GM19397 (cell line): Measurements from ENCODE around the gene CACNA1C.

Experiments used
- ATAC-seq: cut with Tn5 transposase; IDR thresholded peaks from one replicate; pipeline ENCODE4 v1.9.1; 2021; ENCODE audit warnings: mild to moderate bottlenecking, moderate library complexity; ENCODE audit not compliant: unreplicated experiment

CACNA1C gene

GRCh38 chr12:2167231-2167630 lies 114.4 kb downstream of the CACNA1C start:
- ATAC-seq, result no peak

GRCh38 chr12:2168808-2169207 lies 116.0 kb downstream of the CACNA1C start:
- ATAC-seq, result no peak

- ATAC-seq, result no peak
Observed at GRCh38 chr12:2169489-2169888, 116.7 kb downstream of the CACNA1C start.

GRCh38 chr12:2169940-2170339 lies 117.2 kb downstream of the CACNA1C start:
- ATAC-seq, result no peak

- no peak for ATAC-seq
Observed at GRCh38 chr12:2170376-2170775, 117.6 kb downstream of the CACNA1C start.

GRCh38 chr12:2171672-2172426 lies 119.1 kb downstream of the CACNA1C start:
- no peak for ATAC-seq

- no peak for ATAC-seq
Observed at GRCh38 chr12:2172491-2173214, 119.9 kb downstream of the CACNA1C start.

- no peak for ATAC-seq
Observed at GRCh38 chr12:2173971-2174370, 121.2 kb downstream of the CACNA1C start.

GRCh38 chr12:2177003-2177402 lies 124.2 kb downstream of the CACNA1C start:
- ATAC-seq, result no peak

GRCh38 chr12:2177751-2178150 lies 125.0 kb downstream of the CACNA1C start:
- ATAC-seq, result no peak

GRCh38 chr12:2179058-2179457 lies 126.3 kb downstream of the CACNA1C start:
- no peak for ATAC-seq

- no peak for ATAC-seq
Observed at GRCh38 chr12:2179953-2180736, 127.4 kb downstream of the CACNA1C start.

- no peak for ATAC-seq
Observed at GRCh38 chr12:2180737-2181082, 127.9 kb downstream of the CACNA1C start.

GRCh38 chr12:2183556-2184541 lies 131.1 kb downstream of the CACNA1C start:
- ATAC-seq, result no peak

- no peak for ATAC-seq
Observed at GRCh38 chr12:2185751-2186341, 133.1 kb downstream of the CACNA1C start.

- ATAC-seq, result no peak
Observed at GRCh38 chr12:2187195-2187945, 134.6 kb downstream of the CACNA1C start.

- no peak for ATAC-seq
Observed at GRCh38 chr12:2190085-2190484, 137.3 kb downstream of the CACNA1C start.

GRCh38 chr12:2190896-2191533 lies 138.2 kb downstream of the CACNA1C start:
- no peak for ATAC-seq
